ENCODE results near the gene HDLBP.
"Not testable (repeated sequence)": the region's sequence is repeated elsewhere in the genome, so short reads cannot be mapped to it uniquely, and the experiment has no call there.

The HDLBP gene

GRCh38 chr2:241334813-241335212 lies 19.3 kb upstream of the HDLBP start:
- no peak for DNase-seq

- DNase-seq: no peak
Observed at GRCh38 chr2:241330616-241330981, 15.1 kb upstream of the HDLBP start.

GRCh38 chr2:241329669-241330615 lies 14.5 kb upstream of the HDLBP start:
- DNase-seq: no peak

GRCh38 chr2:241325257-241325656 lies 9.8 kb upstream of the HDLBP start:
- no peak for DNase-seq

GRCh38 chr2:241324775-241325174 lies 9.3 kb upstream of the HDLBP start:
- no peak for DNase-seq

GRCh38 chr2:241323778-241324177 lies 8.3 kb upstream of the HDLBP start:
- no peak for DNase-seq

GRCh38 chr2:241321886-241322285 lies 6.4 kb upstream of the HDLBP start:
- DNase-seq: no peak

- DNase-seq: no peak
Observed at GRCh38 chr2:241321033-241321432, 5.6 kb upstream of the HDLBP start.

GRCh38 chr2:241320394-241320793 lies 4.9 kb upstream of the HDLBP start:
- no peak for DNase-seq

GRCh38 chr2:241318830-241319229 lies 3.4 kb upstream of the HDLBP start:
- not testable (repeated sequence) for DNase-seq

- DNase-seq: no peak
Observed at GRCh38 chr2:241317391-241317790, 1.9 kb upstream of the HDLBP start.

- no peak for DNase-seq
Observed at GRCh38 chr2:241316825-241317224, 1.4 kb upstream of the HDLBP start.

GRCh38 chr2:241315879-241316631 lies 583 bp upstream of the HDLBP start, which contains the start of gene SEPTIN2:
Gene SEPTIN2 (plus strand): TSS chr2:241315925. CDS start chr2:241324233, 8,308 bp downstream.
- DNase-seq: no peak

GRCh38 chr2:241314226-241315092 lies 1.0 kb downstream of the HDLBP start:
- no peak for DNase-seq

GRCh38 chr2:241313543-241314095 lies 1.9 kb downstream of the HDLBP start:
- DNase-seq: no peak

GRCh38 chr2:241312082-241312481 lies 3.4 kb downstream of the HDLBP start:
- no peak for DNase-seq

- DNase-seq: no peak
Observed at GRCh38 chr2:241310917-241311566, 4.4 kb downstream of the HDLBP start.

GRCh38 chr2:241309684-241310117 lies 5.8 kb downstream of the HDLBP start:
- no peak for DNase-seq

GRCh38 chr2:241308832-241309500 lies 6.5 kb downstream of the HDLBP start:
- no peak for DNase-seq

GRCh38 chr2:241308267-241308666 lies 7.2 kb downstream of the HDLBP start:
- DNase-seq: no peak

GRCh38 chr2:241307055-241307454 lies 8.4 kb downstream of the HDLBP start:
- DNase-seq: no peak
